Spinal cord (tissue), 10 donors: ENCODE results near the gene GIT1. TPM values are rescaled to one million over a fixed set of nuclear protein-coding genes. Genes with fewer than 3 reads are reported as not detected.
"Not testable (repeated sequence)": the region's sequence is repeated elsewhere in the genome, so short reads cannot be mapped to it uniquely, and the experiment has no call there.

ENCODE experiments used
- DNase-seq, 6 donors: peaks; one replicate each; pipeline versions ENCODE4 v3.0.0 to v3.0.0-alpha.2; 2013 to 2015; ENCODE audit warnings: low spot score in 6 of 6, low read depth in 4 of 6
- H3K27ac ChIP-seq: one replicate; pipeline ENCODE4 v1.5.1; 2013; ENCODE audit warnings: low read depth, low read length, control low read depth
- H3K27me3 ChIP-seq: one replicate; pipeline ENCODE4 v1.6.1; 2013; ENCODE audit warnings: low read length; ENCODE audit not compliant: control insufficient read depth, insufficient read depth
- H3K36me3 ChIP-seq: one replicate; pipeline ENCODE4 v1.6.1; 2013; ENCODE audit warnings: low read length; ENCODE audit not compliant: control insufficient read depth, insufficient read depth
- H3K4me1 ChIP-seq: one replicate; pipeline ENCODE4 v1.6.1; 2013; ENCODE audit warnings: low read length; ENCODE audit not compliant: control insufficient read depth, insufficient read depth
- H3K4me3 ChIP-seq: one replicate; pipeline ENCODE4 v1.5.1; 2013; ENCODE audit warnings: low read depth, low read length, control low read depth
- H3K9me3 ChIP-seq: one replicate; pipeline ENCODE4 v1.6.1; 2013; ENCODE audit warnings: low read length; ENCODE audit not compliant: control insufficient read depth, insufficient read depth
- WGBS: methylation state at CpG from one replicate; pipeline ENCODE4 v1.1.5; 2013; ENCODE audit warnings: missing lambda C conversion rate; ENCODE audit not compliant: insufficient coverage; 5-methylcytosine and 5-hydroxymethylcytosine counted together
- polyA plus RNA-seq, 2 donors: library from polyadenylated mRNA; unstranded; fragments of 120-200 nt; gene quantifications; one replicate each; pipeline ENCODE4 v1.2.1, GENCODE V29; 2013; ENCODE audit not compliant: insufficient read length in 2 of 2
- total RNA-seq, 2 donors: library from RNA; depleted of rRNA in 1 of 2; stranded (reverse); fragments of 120-200 nt in 1 of 2; fragments of >200 nt in 1 of 2; gene quantifications; one replicate each; pipeline versions ENCODE4 v1.2.3 to v1.2.4, GENCODE V29; 2013 to 2014
- donor health status: healthy.

GIT1 gene
- total and polyA plus RNA-seq, 4 donors = 23.3 to 90.3 (median 62.8) TPM

- H3K9me3 ChIP-seq = no peaks in the 10 kb centered on the region
- no CpG with 5 or more reads among the region's 6 CpGs for WGBS
- H3K27ac ChIP-seq = no peak overlapping the region
- H3K36me3 ChIP-seq = peaks cover 6% of the 10 kb centered on the region
- DNase-seq = peak in 1 of 6 donors; percentile 59
- peaks cover 19% of the 10 kb centered on the region for H3K27me3 ChIP-seq
- H3K4me1 ChIP-seq = peaks cover 6% of the 10 kb centered on the region
- H3K4me3 ChIP-seq = no peak overlapping the region
Observed at GRCh38 chr17:29560316-29560715, 29.1 kb downstream of the GIT1 start.

GRCh38 chr17:29559640-29560039 lies 29.8 kb downstream of the GIT1 start:
- Histone ChIP-seq H3K4me1 (peaks cover 2% of the 10 kb centered on the region), H3K9me3 (no peaks in the 10 kb centered on the region), H3K4me3 (no peak overlapping the region), H3K27ac (no peak overlapping the region), H3K27me3 (peaks cover 13% of the 10 kb centered on the region), H3K36me3 (peaks cover 6% of the 10 kb centered on the region)
- DNase-seq = no peak
- WGBS = no CpG with 5 or more reads among the region's 2 CpGs

GRCh38 chr17:29558139-29558538 lies 31.3 kb downstream of the GIT1 start:
- not testable (repeated sequence) for H3K9me3 ChIP-seq

GRCh38 chr17:29557739-29558116 lies 31.7 kb downstream of the GIT1 start:
- Histone ChIP-seq H3K27me3 (peaks cover 4% of the 10 kb centered on the region), H3K36me3 (peaks cover 5% of the 10 kb centered on the region), H3K27ac (no peak overlapping the region), H3K4me1 (no peaks in the 10 kb centered on the region), H3K4me3 (no peak overlapping the region), H3K9me3 (no peaks in the 10 kb centered on the region)
- no peak for DNase-seq

More at GRCh38 chr17:29558139-29558538, 31.3 kb downstream of the GIT1 start:
- not testable (repeated sequence) for H3K36me3 ChIP-seq, DNase-seq, H3K4me1 ChIP-seq, H3K27ac ChIP-seq, H3K4me3 ChIP-seq, H3K27me3 ChIP-seq
- WGBS = 95% methylated on average over 3 of the region's 5 CpGs

GRCh38 chr17:29557085-29557738 lies 32.2 kb downstream of the GIT1 start:
- H3K36me3 ChIP-seq = peaks cover 2% of the 10 kb centered on the region
- H3K9me3 ChIP-seq = no peaks in the 10 kb centered on the region
- peaks cover under 1% of the 10 kb centered on the region for H3K27me3 ChIP-seq
- no peaks in the 10 kb centered on the region for H3K4me1 ChIP-seq
- no peak overlapping the region for H3K27ac ChIP-seq
- WGBS = no CpG with 5 or more reads among the region's 1 CpG
- H3K4me3 ChIP-seq = no peak overlapping the region
- DNase-seq = no peak

- no peaks in the 10 kb centered on the region for H3K27me3 ChIP-seq
- H3K36me3 ChIP-seq = no peaks in the 10 kb centered on the region
- no peak overlapping the region for H3K27ac ChIP-seq
- no peak overlapping the region for H3K4me3 ChIP-seq
- no peaks in the 10 kb centered on the region for H3K9me3 ChIP-seq
- 52% methylated on average over 2 of the region's 3 CpGs for WGBS
- no peak for DNase-seq
- H3K4me1 ChIP-seq = no peaks in the 10 kb centered on the region
Observed at GRCh38 chr17:29555840-29556239, 33.6 kb downstream of the GIT1 start.

- WGBS = 5% methylated on average over 2 of the region's 5 CpGs
- no peaks in the 10 kb centered on the region for H3K27me3 ChIP-seq
- H3K4me3 ChIP-seq = no peak overlapping the region
- DNase-seq = peak in 2 of 6 donors; percentile 51 to 77
- no peak overlapping the region for H3K27ac ChIP-seq
- no peaks in the 10 kb centered on the region for H3K36me3 ChIP-seq
- no peaks in the 10 kb centered on the region for H3K4me1 ChIP-seq
- H3K9me3 ChIP-seq = no peaks in the 10 kb centered on the region
Observed at GRCh38 chr17:29549177-29549923, 40.1 kb downstream of the GIT1 start.

- no peak overlapping the region for H3K4me3 ChIP-seq
- H3K27me3 ChIP-seq = no peaks in the 10 kb centered on the region
- H3K36me3 ChIP-seq = peaks cover 12% of the 10 kb centered on the region
- DNase-seq = no peak
- WGBS = 83% methylated on average over 1 of the region's 1 CpG
- H3K9me3 ChIP-seq = no peaks in the 10 kb centered on the region
- H3K4me1 ChIP-seq = no peaks in the 10 kb centered on the region
- H3K27ac ChIP-seq = no peak overlapping the region
Observed at GRCh38 chr17:29546830-29547229, 42.6 kb downstream of the GIT1 start.

GRCh38 chr17:29546085-29546484 lies 43.4 kb downstream of the GIT1 start:
- no peaks in the 10 kb centered on the region for H3K27me3 ChIP-seq

GRCh38 chr17:29544066-29544465 lies 45.4 kb downstream of the GIT1 start:
- Histone ChIP-seq H3K4me1 (no peaks in the 10 kb centered on the region), H3K4me3 (no peak overlapping the region), H3K27ac (no peak overlapping the region), H3K27me3 (no peaks in the 10 kb centered on the region), H3K9me3 (no peaks in the 10 kb centered on the region), H3K36me3 (peaks cover 25% of the 10 kb centered on the region)
- DNase-seq = no peak
- 27% methylated on average over 2 of the region's 4 CpGs for WGBS

More at GRCh38 chr17:29546085-29546484, 43.4 kb downstream of the GIT1 start:
- DNase-seq = no peak
- no peak overlapping the region for H3K4me3 ChIP-seq
- H3K27ac ChIP-seq = no peak overlapping the region
- H3K9me3 ChIP-seq = no peaks in the 10 kb centered on the region
- no CpG with 5 or more reads among the region's 1 CpG for WGBS
- no peaks in the 10 kb centered on the region for H3K4me1 ChIP-seq
- peaks cover 18% of the 10 kb centered on the region for H3K36me3 ChIP-seq
